A549 treated with CORT108297 at 1 μM for 4 hours (cell line): ENCODE measurements around the gene MIS18A. TPM values are rescaled to one million over a fixed set of nuclear protein-coding genes. Genes with fewer than 3 reads are reported as not detected.

ENCODE experiments used
- total RNA-seq: library from RNA; stranded (reverse); fragments of 200-300 nt; extraction: Qiagen RNA extraction; gene quantifications from 5 replicates; pipeline ENCODE4 v1.2.3, GENCODE V29; 2022

Gene MIS18A
- total RNA-seq, result 15.2 to 16.9 TPM (median 15.4 TPM) in 5 replicates

GRCh38 chr21:32278518-32279376 is at the start of gene MIS18A:
Gene MIS18A (minus strand): TSS chr21:32279049. CDS start chr21:32279014, 35 bp downstream.

DNA sequence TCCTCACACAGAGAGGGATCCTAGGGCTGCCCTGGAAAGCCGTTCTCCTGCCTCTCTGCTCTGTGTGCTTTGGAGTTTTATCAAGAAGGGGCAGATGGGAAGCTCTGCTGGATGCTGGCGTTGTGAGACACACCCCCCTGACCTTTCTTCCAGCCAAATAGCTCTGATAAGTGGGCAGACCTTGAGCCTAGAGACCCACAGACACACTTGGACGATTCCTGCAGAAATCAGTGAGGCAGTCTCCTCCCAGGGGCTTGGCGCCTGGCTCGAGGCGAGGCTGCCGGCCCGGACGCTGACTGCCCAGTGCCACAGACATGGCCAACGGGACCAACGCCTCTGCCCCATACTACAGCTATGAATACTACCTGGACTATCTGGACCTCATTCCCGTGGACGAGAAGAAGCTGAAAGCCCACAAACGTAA is 19.8 kb upstream of the MIS18A start, which contains the start of gene MRAP:
Gene MRAP, plus strand, starts transcription at position 198 of the 424 bp plus-strand sequence. Its CDS starts 117 bp downstream, at position 315.

Other genes with a start within 250 kb of the MIS18A start
- gene MRAP, start 19.8 kb upstream of the MIS18A start, total RNA-seq, result not detected in 5 replicates
- 9.7 to 14.0 TPM (median 12.5 TPM) in 5 replicates for gene URB1, start 114.0 kb upstream of the MIS18A start, total RNA-seq
- gene EVA1C, start 133.7 kb upstream of the MIS18A start, total RNA-seq, result 34.5 to 43.8 TPM (median 42.3 TPM) in 5 replicates